WTC11 (cell line): ENCODE data around the gene MEN1. TPM values are rescaled to one million over a fixed set of nuclear protein-coding genes. Genes with fewer than 3 reads are reported as not detected.

Experiments
- ATAC-seq: fragments of 200-7000 bp; cut with Tn5 transposase; 2 replicates; pipeline ENCODE4 v1.10.0; 2021; ENCODE audit warnings: mild to moderate bottlenecking, moderate library complexity
- CTCF ChIA-PET: fragments of 300-600 bp; sonication (Branson Sonifier 250); formaldehyde crosslinking; loops from one replicate; lab custom pipeline; 2021; ENCODE audit warnings: antibody characterized with exemption; lab: Charles Lee
- POLR2A ChIA-PET: fragments of 350-600 bp; sonication (Branson Sonifier 250); formaldehyde crosslinking; loops from one replicate; lab custom pipeline; 2021; ENCODE audit warnings: antibody characterized with exemption; lab: Charles Lee
- DNase-seq: peaks from one replicate; pipeline ENCODE4 v3.0.0; 2021; ENCODE audit warnings: low spot score
- H3K27ac Mint-ChIP-seq: 2 replicates; pipeline ENCODE4 v1.8.0; 2021; ENCODE audit warnings: mixed read lengths
- H3K27me3 Mint-ChIP-seq: 2 replicates; pipeline ENCODE4 v1.8.0; 2021; ENCODE audit warnings: low read depth, mild to moderate bottlenecking, moderate library complexity, mixed read lengths
- H3K36me3 Mint-ChIP-seq: 2 replicates; pipeline ENCODE4 v1.8.0; 2021; ENCODE audit warnings: mixed read lengths
- H3K4me1 Mint-ChIP-seq: 2 replicates; pipeline ENCODE4 v1.8.0; 2022; ENCODE audit warnings: mixed read lengths
- H3K4me3 Mint-ChIP-seq: 2 replicates; pipeline ENCODE4 v1.8.0; 2021; ENCODE audit warnings: mild to moderate bottlenecking, moderate library complexity, mixed read lengths
- H3K9me3 Mint-ChIP-seq: 2 replicates; pipeline ENCODE4 v1.8.0; 2021; ENCODE audit warnings: mixed read lengths
- AFF4 ChIP-seq: sonication (generic); formaldehyde crosslinking; IDR thresholded peaks from 2 replicates; pipeline ENCODE4 v1.8.1; 2023; ENCODE audit warnings: mild to moderate bottlenecking, missing genetic modification reagents, borderline replicate concordance
- E2F4 ChIP-seq: sonication (generic); formaldehyde crosslinking; IDR thresholded peaks from 2 replicates; pipeline ENCODE4 v1.8.1; 2022; ENCODE audit warnings: low read depth, mild to moderate bottlenecking, moderate library complexity, missing genetic modification reagents, borderline replicate concordance
- EMX1 ChIP-seq: fragments of 250-450 bp; sonication (Bioruptor Pico); IDR thresholded peaks from 2 replicates; pipeline ENCODE4 v1.8.0; 2021; ENCODE audit warnings: mild to moderate bottlenecking
- ETV6 ChIP-seq: sonication (generic); formaldehyde crosslinking; IDR thresholded peaks from 2 replicates; pipeline ENCODE4 v1.8.1; 2022; ENCODE audit warnings: mild to moderate bottlenecking, missing genetic modification reagents
- FOXJ3 ChIP-seq: sonication (generic); formaldehyde crosslinking; IDR thresholded peaks from 2 replicates; pipeline ENCODE4 v1.9.0; 2021; ENCODE audit warnings: missing genetic modification reagents, mild to moderate bottlenecking, borderline replicate concordance
- GTF2I ChIP-seq: fragments of 250-450 bp; sonication (Bioruptor Pico); conservative IDR thresholded peaks from 2 replicates; pipeline ENCODE4 v1.4.0; 2021; ENCODE audit warnings: mild to moderate bottlenecking
- IRF1 ChIP-seq: sonication (generic); formaldehyde crosslinking; IDR thresholded peaks from 2 replicates; pipeline ENCODE4 v1.8.0; 2023; ENCODE audit warnings: missing genetic modification reagents
- NFATC4 ChIP-seq: fragments of 250-450 bp; sonication (Bioruptor Pico); IDR thresholded peaks from 2 replicates; pipeline ENCODE4 v1.9.0; 2021; ENCODE audit warnings: mild to moderate bottlenecking
- NFE2L1 ChIP-seq: sonication (generic); formaldehyde crosslinking; IDR thresholded peaks from 2 replicates; pipeline ENCODE4 v1.8.1; 2023; ENCODE audit warnings: missing genetic modification reagents
- PREB ChIP-seq: sonication (generic); formaldehyde crosslinking; IDR thresholded peaks from 2 replicates; pipeline ENCODE4 v1.8.1; 2022; ENCODE audit warnings: mild to moderate bottlenecking, missing genetic modification reagents, moderate library complexity, borderline replicate concordance
- RELA ChIP-seq: sonication (generic); formaldehyde crosslinking; IDR thresholded peaks from 2 replicates; pipeline ENCODE4 v1.8.1; 2022; ENCODE audit warnings: missing genetic modification reagents, mild to moderate bottlenecking, borderline replicate concordance
- RORB ChIP-seq: fragments of 250-450 bp; sonication (Bioruptor Pico); IDR thresholded peaks from 2 replicates; pipeline ENCODE4 v1.9.0; 2021; ENCODE audit warnings: mild to moderate bottlenecking
- USF1 ChIP-seq: sonication (generic); formaldehyde crosslinking; IDR thresholded peaks from 2 replicates; pipeline ENCODE4 v1.8.0; 2022; ENCODE audit warnings: mild to moderate bottlenecking, missing genetic modification reagents
- ZBTB21 ChIP-seq: sonication (generic); formaldehyde crosslinking; IDR thresholded peaks from 2 replicates; pipeline ENCODE4 v1.8.1; 2023; ENCODE audit warnings: mild to moderate bottlenecking, missing genetic modification reagents, borderline replicate concordance
- ZMAT4 ChIP-seq: fragments of 250-450 bp; sonication (Bioruptor Pico); IDR thresholded peaks from 2 replicates; pipeline ENCODE4 v1.9.0; 2021; ENCODE audit warnings: mild to moderate bottlenecking
- ZNF219 ChIP-seq: sonication (generic); formaldehyde crosslinking; IDR thresholded peaks from 2 replicates; pipeline ENCODE4 v1.8.0; 2023; ENCODE audit warnings: missing genetic modification reagents, mild to moderate bottlenecking, borderline replicate concordance
- ZNF232 ChIP-seq: sonication (generic); formaldehyde crosslinking; IDR thresholded peaks from 2 replicates; pipeline ENCODE4 v1.8.0; 2022; ENCODE audit warnings: mild to moderate bottlenecking, missing genetic modification reagents
- ZNF396 ChIP-seq: fragments of 250-450 bp; sonication (Bioruptor Pico); IDR thresholded peaks from 2 replicates; pipeline ENCODE4 v1.8.0; 2021; ENCODE audit warnings: mild to moderate bottlenecking, moderate library complexity, borderline replicate concordance
- ZNF671 ChIP-seq: fragments of 250-450 bp; sonication (Bioruptor Pico); IDR thresholded peaks from 2 replicates; pipeline ENCODE4 v1.8.0; 2021; ENCODE audit warnings: mild to moderate bottlenecking
- total RNA-seq: library from RNA; stranded (reverse); gene quantifications from 3 replicates; pipeline ENCODE4 v1.2.3, GENCODE V29; 2021

MEN1 gene
- total RNA-seq, 1 experiment from 2014 or later, result 47.1 TPM

GRCh38 chr11:64771861-64772260, 38.5 kb downstream of the MEN1 start:
- Mint-ChIP-seq H3K9me3 (no peaks in the 10 kb centered on the region), H3K4me3 (no peak overlapping the region)

GRCh38 chr11:64770120-64770519, 40.2 kb downstream of the MEN1 start:
- Mint-ChIP-seq H3K9me3 (no peaks in the 10 kb centered on the region), H3K4me3 (no peak overlapping the region), H3K27me3 (no peaks in the 10 kb centered on the region), H3K4me1 (peaks cover 25% of the 10 kb centered on the region), H3K36me3 (peaks cover 90% of the 10 kb centered on the region), H3K27ac (peak overlapping the region; percentile 29; the same call in 1 of the 2 replicates)
- ChIA-PET CTCF (interaction anchor here (1.3 to 1.4 kb wide), 2 partner anchors 27 to 29 kb away, joined by 3 to 4 read pairs; no protein-coding TSS in a partner anchor), POLR2A (no interaction called here)
- peak; percentile 5 for DNase-seq
- no peak for ATAC-seq
- TF ChIP-seq EMX1 (CRISPR knock-in tag) (no peak), ZNF396 (no peak), ZNF232 (CRISPR knock-in tag) (no peak), ZNF219 (CRISPR knock-in tag) (no peak), ETV6 (CRISPR knock-in tag) (no peak), GTF2I (CRISPR knock-in tag) (no peak), RORB (CRISPR knock-in tag) (no peak), RELA (CRISPR knock-in tag) (no peak), E2F4 (CRISPR knock-in tag) (no peak), NFATC4 (CRISPR knock-in tag) (no peak), ZBTB21 (CRISPR knock-in tag) (no peak), ZNF671 (CRISPR knock-in tag) (no peak), FOXJ3 (CRISPR knock-in tag) (no peak), IRF1 (CRISPR knock-in tag) (no peak), PREB (CRISPR knock-in tag) (no peak), USF1 (CRISPR knock-in tag) (no peak)

More at GRCh38 chr11:64771861-64772260, 38.5 kb downstream of the MEN1 start:
- ChIA-PET CTCF (interaction anchor here (1.2 to 1.7 kb wide), 2 partner anchors 83 to 116 kb away, joined by 3 to 4 read pairs; no protein-coding TSS in a partner anchor), POLR2A (interaction anchor here (0.5 kb wide), 1 partner anchor 215 kb away, joined by 5 read pairs; no protein-coding TSS in a partner anchor)
- TF ChIP-seq AFF4 (CRISPR knock-in tag) (no peak), NFE2L1 (CRISPR knock-in tag) (no peak), PREB (CRISPR knock-in tag) (no peak), ZMAT4 (CRISPR knock-in tag) (no peak), ZNF232 (CRISPR knock-in tag) (no peak)
- TF ChIP-seq, all 79 proteins: peak for 0
- Mint-ChIP-seq H3K27ac (peak overlapping the region; percentile 52), H3K4me1 (peaks cover 30% of the 10 kb centered on the region), H3K27me3 (no peaks in the 10 kb centered on the region), H3K36me3 (peaks cover 98% of the 10 kb centered on the region)
- ATAC-seq (no peak), DNase-seq (no peak)
